MM.1S (cell line): ENCODE data around the gene CNTNAP2.
"Not testable (repeated sequence)": the region's sequence is repeated elsewhere in the genome, so short reads cannot be mapped to it uniquely, and the experiment has no call there.

Source experiments
- DNase-seq: peaks from one replicate; pipeline ENCODE4 v3.0.0-alpha.2; 2015
- H2AFZ ChIP-seq: fragments of 300-600 bp; sonication (generic); 2 replicates; pipeline ENCODE4 v1.6.0; 2016; ENCODE audit warnings: antibody characterized with exemption, low read length
- H3F3A ChIP-seq: fragments of 300-600 bp; sonication (generic); 2 replicates; pipeline ENCODE4 v1.6.1; 2016; ENCODE audit warnings: mild to moderate bottlenecking, antibody characterized with exemption, low read length, moderate library complexity, mixed read lengths; ENCODE audit not compliant: insufficient read depth
- H3K27ac ChIP-seq: fragments of 300-600 bp; sonication (generic); 2 replicates; pipeline ENCODE4 v1.5.1; 2016; ENCODE audit warnings: mild to moderate bottlenecking, low read length
- H3K27me3 ChIP-seq: fragments of 300-600 bp; sonication (generic); replicated peaks from 2 replicates; pipeline ENCODE4 v1.6.0; 2016; ENCODE audit warnings: low read length; ENCODE audit not compliant: insufficient read depth
- H3K36me3 ChIP-seq: fragments of 300-600 bp; sonication (generic); replicated peaks from 2 replicates; pipeline ENCODE4 v1.6.1; 2016; ENCODE audit warnings: mild to moderate bottlenecking, low read length, mixed read lengths; ENCODE audit not compliant: insufficient read depth
- H3K4me1 ChIP-seq: fragments of 300-600 bp; sonication (generic); 2 replicates; pipeline ENCODE4 v1.6.1; 2016; ENCODE audit warnings: low read length, mixed read lengths
- H3K4me2 ChIP-seq: fragments of 300-600 bp; sonication (generic); 2 replicates; pipeline ENCODE4 v1.6.0; 2016; ENCODE audit warnings: low read depth, low read length
- H3K4me3 ChIP-seq: fragments of 300-600 bp; sonication (generic); 2 replicates; pipeline ENCODE4 v1.5.1; 2016; ENCODE audit warnings: low read length, mixed read lengths
- H3K79me2 ChIP-seq: fragments of 300-600 bp; sonication (generic); 2 replicates; pipeline ENCODE4 v1.6.1; 2016; ENCODE audit warnings: mixed run types, low read length, mixed read lengths
- H3K9ac ChIP-seq: fragments of 300-600 bp; sonication (generic); 2 replicates; pipeline ENCODE4 v1.6.1; 2016; ENCODE audit warnings: low read length, mixed read lengths
- H3K9me2 ChIP-seq: fragments of 300-600 bp; sonication (generic); replicated peaks from 2 replicates; pipeline ENCODE4 v1.6.1; 2016; ENCODE audit warnings: mild to moderate bottlenecking, low read length, mixed read lengths; ENCODE audit not compliant: insufficient read depth
- H3K9me3 ChIP-seq: fragments of 300-600 bp; sonication (generic); replicated peaks from 2 replicates; pipeline ENCODE4 v1.6.1; 2016; ENCODE audit warnings: mild to moderate bottlenecking, low read length, mixed read lengths; ENCODE audit not compliant: insufficient read depth
- H4K20me1 ChIP-seq: fragments of 300-600 bp; sonication (generic); 2 replicates; pipeline ENCODE4 v1.6.1; 2016; ENCODE audit warnings: mild to moderate bottlenecking, low read length, moderate library complexity, mixed read lengths; ENCODE audit not compliant: insufficient read depth
- CTCF ChIP-seq: fragments of 300-600 bp; sonication (generic); IDR thresholded peaks from 2 replicates; pipeline ENCODE4 v1.5.1; 2016; ENCODE audit warnings: antibody characterized with exemption, low read length, mixed read lengths
- EZH2 ChIP-seq: fragments of 300-600 bp; sonication (generic); optimal IDR thresholded peaks from 2 replicates; pipeline ENCODE3; 2017; ENCODE audit warnings: low read depth, mild to moderate bottlenecking, antibody characterized with exemption, low read length, mixed read lengths
- EZH2phosphoT487 ChIP-seq: fragments of 300-600 bp; sonication (generic); IDR thresholded peaks from 2 replicates; pipeline ENCODE4 v1.6.1; 2018; ENCODE audit warnings: antibody characterized with exemption, low read length

CNTNAP2 gene

GRCh38 chr7:147598687-147599086 lies 1482.1 kb downstream of the CNTNAP2 start:
- H3F3A ChIP-seq, H3K27me3 ChIP-seq, H3K36me3 ChIP-seq, H3K27ac ChIP-seq, H3K79me2 ChIP-seq, H3K4me1 ChIP-seq, H3K9me2 ChIP-seq, DNase-seq, H3K4me3 ChIP-seq, H4K20me1 ChIP-seq, H3K9ac ChIP-seq, H3K9me3 ChIP-seq, H2AFZ ChIP-seq, H3K4me2 ChIP-seq: not testable (repeated sequence)
- 0 out of 2 replicates have a peak, but pooled peaks have one; percentile 4 for TF ChIP-seq CTCF

- Histone ChIP-seq H3K9me3 (no peaks in the 10 kb centered on the region), H3F3A (no peaks in the 10 kb centered on the region), H3K27me3 (no peaks in the 10 kb centered on the region), H3K36me3 (no peaks in the 10 kb centered on the region), H3K9ac (no peak overlapping the region), H3K4me1 (no peaks in the 10 kb centered on the region), H3K4me3 (no peak overlapping the region), H4K20me1 (no peaks in the 10 kb centered on the region), H3K79me2 (no peaks in the 10 kb centered on the region), H3K4me2 (no peak overlapping the region), H2AFZ (no peak overlapping the region), H3K9me2 (no peaks in the 10 kb centered on the region), H3K27ac (no peak overlapping the region)
- no peak for DNase-seq
- TF ChIP-seq EZH2phosphoT487 (no peak), EZH2 (no peak), CTCF (no peak)
Observed at GRCh38 chr7:147605323-147605722, 1488.7 kb downstream of the CNTNAP2 start.

GRCh38 chr7:147607157-147607800 lies 1490.7 kb downstream of the CNTNAP2 start:
- Histone ChIP-seq H3F3A (no peaks in the 10 kb centered on the region), H2AFZ (no peak overlapping the region), H3K27ac (no peak overlapping the region), H3K9me3 (no peaks in the 10 kb centered on the region), H3K79me2 (no peaks in the 10 kb centered on the region), H3K27me3 (no peaks in the 10 kb centered on the region), H3K9ac (no peak overlapping the region), H3K9me2 (no peaks in the 10 kb centered on the region), H3K4me1 (no peaks in the 10 kb centered on the region), H4K20me1 (no peaks in the 10 kb centered on the region), H3K36me3 (no peaks in the 10 kb centered on the region), H3K4me2 (no peak overlapping the region), H3K4me3 (no peak overlapping the region)
- no peak for TF ChIP-seq EZH2phosphoT487
- no peak for TF ChIP-seq CTCF
- no peak for TF ChIP-seq EZH2
- DNase-seq = no peak
